GM06990 (cell line): Measurements from ENCODE around the gene BEND3.

ENCODE experiments used
- DNase-seq: peaks from one replicate; pipeline ENCODE4 v3.0.0-alpha.2; 2011; ENCODE audit not compliant: insufficient read length; ENCODE audit errors: extremely low read depth
- H3K27me3 ChIP-seq: replicated peaks from 2 replicates; pipeline ENCODE4 v1.6.0; 2011; ENCODE audit warnings: low read length; ENCODE audit not compliant: control insufficient read depth, insufficient read depth
- H3K36me3 ChIP-seq: 2 replicates; pipeline ENCODE4 v1.5.1; 2011; ENCODE audit warnings: low read length; ENCODE audit not compliant: control insufficient read depth, insufficient read depth
- H3K4me3 ChIP-seq: replicated peaks from 2 replicates; pipeline ENCODE4 v1.5.1; 2011; ENCODE audit warnings: low read depth, mild to moderate bottlenecking, control low read depth, low read length
- CTCF ChIP-seq: IDR thresholded peaks from 2 replicates; pipeline ENCODE4 v1.5.1; 2011; ENCODE audit warnings: low read length, control low read depth, mild to moderate bottlenecking, inconsistent platforms; ENCODE audit not compliant: insufficient read depth, poor library complexity, severe bottlenecking

BEND3 gene

GRCh38 chr6:107066697-107067659 is 48.3 kb downstream of the BEND3 start:
- DNase-seq, result no peak
- no peak for TF ChIP-seq CTCF
- Histone ChIP-seq H3K36me3 (peaks cover 1% of the 10 kb centered on the region), H3K27me3 (no peaks in the 10 kb centered on the region), H3K4me3 (no peak overlapping the region)

- peak overlapping the region; percentile 4 for H3K4me3 ChIP-seq
- TF ChIP-seq CTCF, result no peak
- no peak for DNase-seq
- no peaks in the 10 kb centered on the region for H3K27me3 ChIP-seq
- no peaks in the 10 kb centered on the region; the same call in 1 of the 2 replicates for H3K36me3 ChIP-seq
Measured at GRCh38 chr6:107064579-107065065, 50.7 kb downstream of the BEND3 start.

- no peak for TF ChIP-seq CTCF
- DNase-seq, result no peak
- H3K4me3 ChIP-seq, result no peak overlapping the region
- no peaks in the 10 kb centered on the region for H3K27me3 ChIP-seq
- H3K36me3 ChIP-seq, result no peaks in the 10 kb centered on the region
Measured at GRCh38 chr6:107062691-107063090, 52.6 kb downstream of the BEND3 start.

- Histone ChIP-seq H3K4me3 (no peak overlapping the region; the same call in 1 of the 2 replicates), H3K36me3 (no peaks in the 10 kb centered on the region), H3K27me3 (no peaks in the 10 kb centered on the region)
- no peak for TF ChIP-seq CTCF
- DNase-seq, result no peak
Measured at GRCh38 chr6:107061125-107062020, 53.9 kb downstream of the BEND3 start.

- no peak for DNase-seq
- H3K4me3 ChIP-seq, result no peak overlapping the region
- no peaks in the 10 kb centered on the region for H3K27me3 ChIP-seq
- no peaks in the 10 kb centered on the region for H3K36me3 ChIP-seq
- no peak for TF ChIP-seq CTCF
Measured at GRCh38 chr6:107060704-107061103, 54.6 kb downstream of the BEND3 start.
